Measurements from ENCODE around the gene HYDIN. TPM values are rescaled to one million over a fixed set of nuclear protein-coding genes. Genes with fewer than 3 reads are reported as not detected.
"Not testable (repeated sequence)": the region's sequence is repeated elsewhere in the genome, so short reads cannot be mapped to it uniquely, and the experiment has no call there.

HYDIN gene
- total and polyA plus RNA-seq, 2 donors, result 0.15 to 6.8 TPM

DNA sequence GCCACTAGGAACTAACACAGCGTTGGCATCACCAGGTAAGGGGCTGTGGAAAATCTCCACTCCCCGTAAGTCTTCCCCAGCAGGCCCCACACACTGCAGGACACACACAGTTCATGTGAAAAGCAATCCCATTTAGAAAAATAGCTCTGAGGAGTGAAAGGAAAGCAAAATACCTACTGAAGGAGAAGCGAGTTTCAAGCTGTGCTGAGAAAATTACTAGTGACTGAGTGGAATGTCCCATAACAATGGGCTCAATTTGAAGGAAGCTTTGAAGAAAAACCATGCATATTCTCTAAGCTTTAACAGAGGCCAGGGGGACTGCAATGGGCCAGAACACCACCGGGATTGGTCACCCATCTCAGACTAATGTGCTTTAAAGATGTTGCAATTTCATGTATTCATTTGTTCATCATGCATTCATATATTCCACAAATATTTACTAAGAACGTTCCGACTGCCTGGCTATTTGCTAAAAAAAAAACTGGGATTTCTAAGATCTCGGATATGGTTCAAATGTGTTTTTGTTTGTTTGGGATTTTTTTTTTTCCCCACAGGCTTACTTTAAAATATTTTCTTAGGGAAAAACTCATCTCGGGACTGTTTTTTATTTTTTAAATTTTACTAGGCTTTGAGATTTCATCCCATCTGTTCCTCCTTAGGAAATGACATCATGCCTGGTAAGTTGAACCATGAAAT, 202.3 kb downstream of the HYDIN start:
- DNase-seq (ENCODE audit: extremely low spot score); H3K4me3 ChIP-seq (ENCODE audit: low read depth, low read length); H3K36me3 ChIP-seq (ENCODE audit: insufficient read depth); H3K27ac ChIP-seq (ENCODE audit: low read depth); H3K4me1 ChIP-seq (ENCODE audit: insufficient read depth): not testable (repeated sequence)
- WGBS, result 28% methylated on average over 7 of the region's 8 CpGs

- not testable (repeated sequence) for H3K27ac ChIP-seq (ENCODE audit: low read depth); H3K36me3 ChIP-seq (ENCODE audit: insufficient read depth); H3K4me3 ChIP-seq (ENCODE audit: low read depth, low read length); DNase-seq (ENCODE audit: extremely low spot score); H3K4me1 ChIP-seq (ENCODE audit: insufficient read depth)
- 78% methylated on average over 2 of the region's 8 CpGs for WGBS
Observed at GRCh38 chr16:71027511-71027910, 203.0 kb downstream of the HYDIN start.

DNA sequence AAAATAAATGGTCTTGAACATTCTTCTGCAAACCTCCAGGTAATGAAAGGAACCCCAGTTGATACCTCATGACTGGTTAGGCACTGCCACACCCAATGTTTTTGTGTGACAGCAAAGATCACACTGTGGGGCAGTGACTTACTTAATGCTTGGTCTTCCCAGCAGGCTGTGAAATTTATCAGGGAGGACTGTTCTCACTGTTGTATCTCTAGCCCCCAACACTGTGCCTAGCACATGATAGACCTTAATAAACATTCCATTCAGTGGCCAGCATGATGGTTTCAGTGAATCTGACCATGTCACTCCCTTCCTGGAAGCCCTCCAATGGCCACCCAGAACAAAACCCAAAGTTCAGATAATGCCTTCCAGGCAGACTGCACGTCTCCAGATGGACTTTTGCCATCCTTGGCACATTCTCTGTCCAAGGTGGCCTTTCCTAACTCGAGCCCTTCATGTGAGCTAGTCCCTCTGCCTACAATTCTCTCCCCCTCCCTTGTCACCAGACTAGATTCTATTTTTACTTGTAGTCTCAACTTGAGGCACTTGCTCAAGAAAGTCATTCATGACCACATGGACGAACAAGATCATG, 206.6 kb downstream of the HYDIN start:
- H3K4me1 ChIP-seq (ENCODE audit: insufficient read depth); DNase-seq (ENCODE audit: extremely low spot score); H3K36me3 ChIP-seq (ENCODE audit: insufficient read depth); H3K27ac ChIP-seq (ENCODE audit: low read depth); H3K4me3 ChIP-seq (ENCODE audit: low read depth, low read length): not testable (repeated sequence)
- WGBS, result 37% methylated on average over 3 of the region's 3 CpGs

DNA sequence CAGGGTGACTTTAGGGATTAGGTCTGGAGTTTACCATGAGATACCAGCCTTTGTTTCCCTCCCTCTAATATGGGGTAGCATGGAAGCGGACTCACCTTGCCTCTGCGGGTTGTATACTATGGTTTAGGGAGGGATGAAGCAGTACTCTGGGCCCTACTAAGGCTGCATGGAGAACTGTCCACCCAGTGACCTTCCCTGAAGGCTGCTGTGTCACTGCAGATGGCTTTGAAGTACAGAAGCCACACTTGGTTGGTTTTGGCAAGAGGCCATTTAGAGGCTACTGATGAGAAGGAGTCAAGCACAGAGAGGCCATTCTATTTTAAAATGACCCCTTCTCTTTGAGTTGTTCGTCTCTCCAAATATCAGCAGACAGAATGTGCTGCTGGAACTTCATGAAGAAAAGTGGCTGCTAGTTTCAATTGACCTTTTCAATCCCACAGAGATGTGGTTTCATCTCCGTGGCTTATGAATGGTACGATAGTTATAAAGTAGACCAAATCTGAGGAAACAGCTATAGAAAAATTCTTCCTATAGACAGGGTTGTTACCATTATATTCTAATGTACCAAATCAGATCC, 208.5 kb downstream of the HYDIN start:
- DNase-seq (ENCODE audit: extremely low spot score); H3K4me1 ChIP-seq (ENCODE audit: insufficient read depth); H3K4me3 ChIP-seq (ENCODE audit: low read depth, low read length); H3K27ac ChIP-seq (ENCODE audit: low read depth); H3K36me3 ChIP-seq (ENCODE audit: insufficient read depth): not testable (repeated sequence)
- WGBS, result 85% methylated on average over 3 of the region's 5 CpGs

- 68% methylated on average over 6 of the region's 6 CpGs for WGBS
- not testable (repeated sequence) for H3K36me3 ChIP-seq (ENCODE audit: insufficient read depth); DNase-seq (ENCODE audit: extremely low spot score); H3K4me1 ChIP-seq (ENCODE audit: insufficient read depth); H3K4me3 ChIP-seq (ENCODE audit: low read depth, low read length); H3K27ac ChIP-seq (ENCODE audit: low read depth)
Observed at GRCh38 chr16:71019067-71019682, 211.3 kb downstream of the HYDIN start.

- not testable (repeated sequence) for H3K4me1 ChIP-seq (ENCODE audit: insufficient read depth); H3K4me3 ChIP-seq (ENCODE audit: low read depth, low read length); H3K36me3 ChIP-seq (ENCODE audit: insufficient read depth); DNase-seq (ENCODE audit: extremely low spot score); H3K27ac ChIP-seq (ENCODE audit: low read depth)
- whole genome bisulfite sequencing, result 83% methylated on average over 5 of the region's 10 CpGs
Observed at GRCh38 chr16:71015419-71015818, 215.1 kb downstream of the HYDIN start.

DNA sequence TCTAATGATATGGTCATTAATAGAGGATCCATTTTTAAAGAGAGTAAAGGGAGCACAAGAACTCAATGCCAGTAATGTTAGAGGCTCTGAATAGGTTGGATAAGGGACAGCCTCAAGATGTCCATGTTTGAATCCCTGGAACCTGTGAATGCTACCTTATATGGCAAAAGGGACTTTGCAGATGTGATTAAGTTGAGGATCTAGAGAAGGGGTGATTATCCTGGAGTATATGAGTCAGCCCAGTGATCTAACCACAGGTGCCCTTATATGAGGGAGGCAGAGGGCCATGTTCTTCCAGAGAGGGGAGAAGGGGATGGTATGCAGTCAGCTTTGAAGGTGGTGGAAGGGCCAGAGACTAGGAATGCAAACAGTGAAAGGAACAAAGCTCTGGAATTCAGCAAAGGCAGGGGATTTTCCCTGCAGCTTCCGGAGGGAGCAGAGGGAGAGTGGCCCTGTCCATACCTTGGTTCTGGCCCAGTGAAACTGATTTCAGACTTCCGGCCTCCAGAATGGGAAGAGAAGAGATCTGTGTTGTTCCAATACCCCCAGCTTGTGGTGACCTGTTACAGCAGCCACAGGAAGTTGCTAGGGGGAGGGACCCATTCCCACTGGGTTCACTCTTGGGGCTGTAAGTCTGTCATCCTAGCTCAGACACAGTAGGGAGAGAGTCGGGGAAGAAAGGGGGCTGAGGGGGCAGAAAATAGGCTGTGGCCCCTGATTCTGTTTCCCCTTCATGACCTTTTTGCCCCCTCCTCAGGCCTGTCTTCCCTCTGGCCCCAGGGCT, 220.9 kb downstream of the HYDIN start:
- not testable (repeated sequence) for H3K4me1 ChIP-seq (ENCODE audit: insufficient read depth); H3K36me3 ChIP-seq (ENCODE audit: insufficient read depth); H3K4me3 ChIP-seq (ENCODE audit: low read depth, low read length); H3K27ac ChIP-seq (ENCODE audit: low read depth); DNase-seq (ENCODE audit: extremely low spot score)
- no CpG with 5 or more reads among the region's 3 CpGs for WGBS

- not testable (repeated sequence) for DNase-seq (ENCODE audit: extremely low spot score); H3K36me3 ChIP-seq (ENCODE audit: insufficient read depth); H3K4me1 ChIP-seq (ENCODE audit: insufficient read depth); H3K4me3 ChIP-seq (ENCODE audit: low read depth, low read length); H3K27ac ChIP-seq (ENCODE audit: low read depth)
- WGBS, result 27% methylated on average over 3 of the region's 3 CpGs
Observed at GRCh38 chr16:71006516-71006915, 224.0 kb downstream of the HYDIN start.

GRCh38 chr16:70999735-71000134, 230.8 kb downstream of the HYDIN start:
- WGBS, result 11% methylated on average over 2 of the region's 2 CpGs
- H3K4me1 ChIP-seq (ENCODE audit: insufficient read depth); DNase-seq (ENCODE audit: extremely low spot score); H3K36me3 ChIP-seq (ENCODE audit: insufficient read depth); H3K4me3 ChIP-seq (ENCODE audit: low read depth, low read length); H3K27ac ChIP-seq (ENCODE audit: low read depth): not testable (repeated sequence)

DNA sequence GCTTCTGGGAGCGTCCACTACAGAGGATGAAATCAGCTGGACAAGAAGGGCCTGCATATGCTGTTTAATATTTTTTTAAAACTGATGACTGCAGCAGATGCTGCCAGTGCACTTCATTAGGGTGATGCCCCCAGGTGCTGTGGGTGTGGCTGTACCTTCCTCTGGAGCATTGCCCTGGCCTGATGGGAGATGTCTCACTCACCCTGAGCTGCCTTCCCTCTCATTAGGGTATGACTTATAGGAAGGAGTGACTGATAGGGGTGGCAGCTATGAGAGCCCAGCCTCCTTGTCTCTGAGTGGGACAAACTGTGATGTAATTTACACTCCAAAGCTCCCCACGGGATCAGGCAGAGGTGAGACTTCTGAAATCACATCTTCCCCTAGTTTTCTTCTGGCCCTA, 234.7 kb downstream of the HYDIN start:
- H3K4me1 ChIP-seq (ENCODE audit: insufficient read depth), result not testable (repeated sequence)

DNA sequence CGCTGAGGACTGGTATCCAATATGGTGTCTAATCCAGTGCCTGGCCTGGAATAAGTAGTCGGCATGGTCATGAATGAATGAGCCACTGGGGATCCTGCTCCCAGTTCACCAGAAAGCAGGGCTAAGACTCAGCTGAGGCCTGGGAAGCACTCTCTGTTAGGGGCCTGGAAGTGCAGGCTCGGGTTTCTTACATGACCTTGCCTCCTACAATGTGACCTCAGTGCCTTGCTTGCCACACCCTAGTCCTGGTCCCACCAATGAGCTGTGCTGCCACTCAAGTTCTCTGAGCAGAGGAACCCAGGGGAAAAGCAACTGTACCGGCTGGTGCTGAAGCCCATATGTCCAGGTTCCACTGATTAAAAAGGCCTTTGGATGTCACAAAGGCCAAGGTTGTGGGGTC, 238.0 kb downstream of the HYDIN start:
- H3K4me1 ChIP-seq (ENCODE audit: insufficient read depth); H3K27ac ChIP-seq (ENCODE audit: low read depth); H3K4me3 ChIP-seq (ENCODE audit: low read depth, low read length); H3K36me3 ChIP-seq (ENCODE audit: insufficient read depth); DNase-seq (ENCODE audit: extremely low spot score): not testable (repeated sequence)
- WGBS, result 71% methylated on average over 4 of the region's 4 CpGs

More for the DNA sequence above, 234.7 kb downstream of the HYDIN start:
- H3K4me3 ChIP-seq (ENCODE audit: low read depth, low read length); DNase-seq (ENCODE audit: extremely low spot score); H3K27ac ChIP-seq (ENCODE audit: low read depth); H3K36me3 ChIP-seq (ENCODE audit: insufficient read depth): not testable (repeated sequence)
- WGBS, result 79% methylated on average over 2 of the region's 2 CpGs

- 61% methylated on average over 6 of the region's 9 CpGs for WGBS
- H3K4me1 ChIP-seq (ENCODE audit: insufficient read depth); DNase-seq (ENCODE audit: extremely low spot score); H3K4me3 ChIP-seq (ENCODE audit: low read depth, low read length); H3K27ac ChIP-seq (ENCODE audit: low read depth); H3K36me3 ChIP-seq (ENCODE audit: insufficient read depth): not testable (repeated sequence)
Observed at GRCh38 chr16:70987019-70987715, 243.4 kb downstream of the HYDIN start.

DNA sequence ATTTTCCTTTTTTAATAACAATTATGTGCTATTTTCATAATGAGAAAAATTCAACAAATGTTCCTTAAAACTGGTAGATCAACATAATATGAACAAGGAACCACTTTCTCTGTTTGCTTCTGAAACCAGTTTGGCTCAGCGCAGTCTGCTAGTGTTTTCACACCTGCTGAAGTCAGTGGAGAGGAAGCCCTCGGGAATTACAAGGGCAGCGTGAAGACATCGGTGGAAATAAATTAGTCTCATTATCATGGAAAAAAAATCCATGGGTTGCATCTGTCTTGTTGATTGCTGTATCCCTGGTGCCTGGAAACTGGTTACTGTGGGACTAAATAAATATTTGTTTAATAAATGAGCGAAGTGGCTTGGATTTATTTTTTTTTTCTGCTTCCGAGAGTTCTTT, 245.8 kb downstream of the HYDIN start:
- H3K4me1 ChIP-seq (ENCODE audit: insufficient read depth); H3K36me3 ChIP-seq (ENCODE audit: insufficient read depth); H3K27ac ChIP-seq (ENCODE audit: low read depth); DNase-seq (ENCODE audit: extremely low spot score); H3K4me3 ChIP-seq (ENCODE audit: low read depth, low read length): not testable (repeated sequence)
- 39% methylated on average over 5 of the region's 6 CpGs for WGBS

Measured in urinary bladder (tissue), 4 donors.